GM23248 (cell line): ENCODE measurements around the gene GATAD2A. TPM values are rescaled to one million over a fixed set of nuclear protein-coding genes. Genes with fewer than 3 reads are reported as not detected.

Experiments used
- DNase-seq: peaks from one replicate; pipeline ENCODE4 v3.0.0-alpha.2; 2015
- H2AFZ ChIP-seq: fragments of 200-600 bp; sonication (generic); 2 replicates; pipeline ENCODE4 v1.6.1; 2016; ENCODE audit warnings: antibody characterized with exemption
- H3F3A ChIP-seq: fragments of 200-600 bp; sonication (generic); 2 replicates; pipeline ENCODE4 v1.6.1; 2016; ENCODE audit warnings: mild to moderate bottlenecking, antibody characterized with exemption, mixed run types; ENCODE audit not compliant: insufficient read depth
- H3K27ac ChIP-seq: fragments of 200-600 bp; sonication (generic); 2 replicates; pipeline ENCODE4 v1.5.1; 2016; ENCODE audit warnings: mild to moderate bottlenecking
- H3K27me3 ChIP-seq: fragments of 200-600 bp; sonication (generic); replicated peaks from 2 replicates; pipeline ENCODE4 v1.6.1; 2016; ENCODE audit warnings: mild to moderate bottlenecking; ENCODE audit not compliant: insufficient read depth
- H3K36me3 ChIP-seq: fragments of 200-600 bp; sonication (generic); 2 replicates; pipeline ENCODE4 v1.6.1; 2016; ENCODE audit warnings: low read depth, mild to moderate bottlenecking
- H3K4me1 ChIP-seq: fragments of 200-600 bp; sonication (generic); 2 replicates; pipeline ENCODE4 v1.6.1; 2016; ENCODE audit warnings: mild to moderate bottlenecking; ENCODE audit not compliant: insufficient read depth
- H3K4me2 ChIP-seq: fragments of 200-600 bp; sonication (generic); one replicate; pipeline ENCODE4 v1.6.1; 2016; ENCODE audit warnings: mild to moderate bottlenecking; ENCODE audit not compliant: unreplicated experiment
- H3K4me3 ChIP-seq: fragments of 200-600 bp; sonication (generic); 2 replicates; pipeline ENCODE4 v1.5.1; 2016; ENCODE audit warnings: mild to moderate bottlenecking
- H3K79me2 ChIP-seq: fragments of 200-600 bp; sonication (generic); 2 replicates; pipeline ENCODE4 v1.6.1; 2016; ENCODE audit warnings: mild to moderate bottlenecking; ENCODE audit not compliant: insufficient read depth
- H3K9ac ChIP-seq: fragments of 200-600 bp; sonication (generic); 2 replicates; pipeline ENCODE4 v1.6.1; 2016; ENCODE audit warnings: mild to moderate bottlenecking
- H3K9me2 ChIP-seq: fragments of 200-600 bp; sonication (generic); 2 replicates; pipeline ENCODE4 v1.6.1; 2016; ENCODE audit warnings: mixed run types, mild to moderate bottlenecking, moderate library complexity; ENCODE audit not compliant: insufficient read depth
- H3K9me3 ChIP-seq: fragments of 200-600 bp; sonication (generic); one replicate; pipeline ENCODE4 v1.6.1; 2017; ENCODE audit warnings: low read depth
- H4K20me1 ChIP-seq: fragments of 200-600 bp; sonication (generic); 2 replicates; pipeline ENCODE4 v1.6.0; 2016; ENCODE audit not compliant: insufficient read depth
- EZH2 ChIP-seq: fragments of 200-600 bp; sonication (generic); IDR thresholded peaks from 2 replicates; pipeline ENCODE4 v1.6.1; 2018; ENCODE audit warnings: antibody characterized with exemption, mild to moderate bottlenecking; ENCODE audit not compliant: insufficient read depth, poor library complexity, severe bottlenecking
- EZH2phosphoT487 ChIP-seq: fragments of 200-600 bp; sonication (generic); IDR thresholded peaks from 2 replicates; pipeline ENCODE4 v1.6.1; 2018; ENCODE audit warnings: antibody characterized with exemption, moderate library complexity, mild to moderate bottlenecking, low read depth; ENCODE audit not compliant: insufficient read depth
- WGBS, 2 experiments: methylation state at CpG; one replicate each; pipeline ENCODE4 v1.1.6; 2015 to 2017; ENCODE audit warnings: low lambda C conversion rate in 2 of 2, low coverage in 1 of 2; ENCODE audit errors: missing lambda C conversion rate in 2 of 2; 5-methylcytosine and 5-hydroxymethylcytosine counted together
- in situ Hi-C: fragments of 300-500 bp; cut with MboI; formaldehyde crosslinking; loops from 2 replicates; pipeline ENCODE4 v1.15.0; 2020
- polyA plus RNA-seq: library from polyadenylated mRNA; unstranded; fragments of >200 nt; fragmentation: Nextera tagmentation; extraction: Ambion mirVana; gene quantifications from 2 replicates; pipeline ENCODE4 v1.2.1, GENCODE V29; 2016
- total RNA-seq: library from RNA; depleted of rRNA; stranded (reverse); fragments of >200 nt; shearing (Covaris generic); gene quantifications from 2 replicates; pipeline ENCODE4 v1.2.3, GENCODE V29; 2014

Gene GATAD2A
- total and polyA plus RNA-seq, 2 experiments from 2014 or later: 15.4 to 52.1 TPM

DNA sequence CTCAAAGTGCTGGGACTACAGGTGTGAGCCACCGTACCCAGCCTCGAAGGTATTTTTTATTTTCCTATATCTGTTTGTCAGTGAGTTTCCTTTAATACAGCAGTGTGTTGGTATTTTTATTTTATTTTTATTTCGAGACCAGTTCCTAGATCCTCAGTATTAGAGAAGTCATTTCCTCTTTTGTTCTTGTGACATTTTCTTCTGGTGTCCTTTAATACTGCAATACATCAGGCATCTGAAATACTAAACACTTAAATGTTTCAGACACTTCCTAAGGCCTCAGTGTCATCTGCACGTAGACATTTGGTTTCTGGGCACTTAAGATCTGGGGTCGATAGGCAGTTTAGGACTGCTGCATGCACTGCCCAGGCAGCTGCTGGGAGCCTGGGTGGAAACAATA lies 22.5 kb downstream of the GATAD2A start:
- Histone ChIP-seq H4K20me1 (0 out of 2 replicates have a peak, but pooled peaks cover 4% of the 10 kb centered on the region), H3F3A (no peaks in the 10 kb centered on the region), H2AFZ (no peak overlapping the region), H3K4me2 (no peak overlapping the region), H3K27me3 (no peaks in the 10 kb centered on the region), H3K9me2 (no peaks in the 10 kb centered on the region), H3K9ac (no peak overlapping the region), H3K79me2 (peaks cover 100% of the 10 kb centered on the region), H3K36me3 (no peaks in the 10 kb centered on the region), H3K4me3 (no peak overlapping the region), H3K4me1 (no peaks in the 10 kb centered on the region), H3K9me3 (no peaks in the 10 kb centered on the region), H3K27ac (no peak overlapping the region)
- 78 to 80% methylated on average over 5 of the region's 5 CpGs for WGBS, 2 experiments
- in situ Hi-C loops: no loop called here
- no peak for TF ChIP-seq EZH2
- no peak for TF ChIP-seq EZH2phosphoT487
- DNase-seq: no peak

DNA sequence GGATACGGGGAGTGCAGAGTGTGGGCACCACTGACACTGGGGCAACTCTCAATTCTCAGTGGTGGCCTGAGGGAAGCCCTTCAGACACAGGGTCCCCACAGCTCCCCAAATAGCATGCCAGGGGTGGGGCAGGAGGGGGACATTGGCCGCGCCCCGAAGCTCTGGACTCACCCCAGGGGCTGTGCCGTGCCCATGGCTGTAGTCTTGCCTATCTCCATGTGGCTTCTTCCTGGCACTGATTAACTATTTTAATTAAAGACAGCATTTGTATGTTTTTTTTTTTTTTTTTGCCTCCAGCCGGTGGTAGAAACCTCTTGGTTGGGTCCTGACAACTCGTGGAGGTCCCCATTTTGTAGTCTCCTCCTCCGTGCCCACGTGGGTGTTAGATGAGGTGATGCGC lies 23.3 kb downstream of the GATAD2A start:
- H4K20me1 ChIP-seq: 0 out of 2 replicates have a peak, but pooled peaks cover 8% of the 10 kb centered on the region
- peaks cover under 1% of the 10 kb centered on the region; the same call in 1 of the 2 replicates for H3F3A ChIP-seq
- DNase-seq: no peak
- peaks cover 1% of the 10 kb centered on the region for H3K4me1 ChIP-seq
- peaks cover 100% of the 10 kb centered on the region for H3K79me2 ChIP-seq
- 49 to 54% methylated on average over 10 of the region's 10 CpGs for WGBS, 2 experiments
- no peak overlapping the region for H3K4me2 ChIP-seq
- no peaks in the 10 kb centered on the region for H3K36me3 ChIP-seq
- H3K27me3 ChIP-seq: no peaks in the 10 kb centered on the region
- no peaks in the 10 kb centered on the region for H3K9me3 ChIP-seq
- in situ Hi-C loops: no loop called here
- no peak for TF ChIP-seq EZH2
- no peak for TF ChIP-seq EZH2phosphoT487
- H3K9ac ChIP-seq: no peak overlapping the region
- H3K4me3 ChIP-seq: no peak overlapping the region
- H2AFZ ChIP-seq: no peak overlapping the region
- H3K9me2 ChIP-seq: no peaks in the 10 kb centered on the region
- H3K27ac ChIP-seq: no peak overlapping the region

DNA sequence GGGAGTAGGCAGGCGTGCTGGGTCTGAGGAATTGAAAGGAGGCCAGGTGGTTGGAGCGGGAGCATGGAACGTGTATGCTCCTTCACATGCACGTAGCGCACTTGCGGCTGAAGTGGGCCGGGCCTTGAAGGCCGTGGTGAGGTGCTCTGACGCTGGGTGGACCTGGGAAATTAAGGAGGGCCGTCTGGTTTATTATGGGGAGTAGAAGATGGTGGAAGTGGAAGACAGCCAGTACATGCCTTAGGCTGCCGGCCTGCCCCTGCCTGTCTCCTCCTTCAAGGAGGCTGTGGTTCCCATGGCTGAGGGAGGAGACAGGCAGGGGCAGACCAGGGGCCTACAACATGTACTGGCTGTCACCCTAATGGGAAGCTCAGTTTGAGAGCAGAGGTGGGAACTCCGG lies 23.9 kb downstream of the GATAD2A start:
- DNase-seq: no peak
- Histone ChIP-seq H3K79me2 (peaks cover 100% of the 10 kb centered on the region), H3K27me3 (no peaks in the 10 kb centered on the region), H3F3A (peaks cover 6% of the 10 kb centered on the region; the same call in 1 of the 2 replicates), H3K9ac (no peak overlapping the region), H3K36me3 (no peaks in the 10 kb centered on the region), H3K4me3 (no peak overlapping the region), H4K20me1 (0 out of 2 replicates have a peak, but pooled peaks cover 8% of the 10 kb centered on the region), H3K9me3 (no peaks in the 10 kb centered on the region), H3K4me2 (no peak overlapping the region), H3K4me1 (peaks cover 7% of the 10 kb centered on the region), H3K27ac (no peak overlapping the region), H2AFZ (no peak overlapping the region), H3K9me2 (no peaks in the 10 kb centered on the region)
- in situ Hi-C loops: no loop called here
- TF ChIP-seq EZH2 (no peak), EZH2phosphoT487 (no peak)
- 83% methylated on average over 12 of the region's 12 CpGs for WGBS, 2 experiments

DNA sequence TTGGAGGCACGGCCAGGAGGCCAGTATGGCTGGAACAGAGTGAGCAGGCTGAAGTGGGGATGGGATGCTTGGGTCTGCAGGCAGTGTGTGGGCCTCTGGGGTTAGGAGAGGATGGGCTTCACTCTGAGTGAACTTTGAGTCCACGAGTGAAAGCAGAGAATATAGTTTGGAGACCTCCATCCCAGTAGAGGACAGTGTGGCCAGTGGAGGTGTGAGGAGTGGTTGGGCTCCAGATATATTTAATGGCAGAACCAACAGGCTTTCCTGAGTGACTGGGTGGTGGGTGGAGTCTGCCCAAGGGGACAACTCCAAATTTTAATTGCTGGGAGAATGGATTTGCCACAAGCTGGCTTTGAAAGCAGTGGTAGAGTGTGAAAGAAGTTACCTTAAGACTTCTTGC lies 27.3 kb downstream of the GATAD2A start:
- H3K9me3 ChIP-seq: no peaks in the 10 kb centered on the region
- no peak overlapping the region for H3K4me3 ChIP-seq
- no peaks in the 10 kb centered on the region for H3K36me3 ChIP-seq
- peaks cover 15% of the 10 kb centered on the region for H3K4me1 ChIP-seq
- 97 to 100% methylated on average over 2 of the region's 2 CpGs for WGBS, 2 experiments
- in situ Hi-C loops: no loop called here
- DNase-seq: no peak
- H3K27me3 ChIP-seq: no peaks in the 10 kb centered on the region
- no peaks in the 10 kb centered on the region for H3K9me2 ChIP-seq
- H3K4me2 ChIP-seq: no peak overlapping the region
- peaks cover 100% of the 10 kb centered on the region for H3K79me2 ChIP-seq
- H3F3A ChIP-seq: peaks cover 7% of the 10 kb centered on the region; the same call in 1 of the 2 replicates
- H4K20me1 ChIP-seq: peaks cover 17% of the 10 kb centered on the region; the same call in 1 of the 2 replicates
- H3K27ac ChIP-seq: no peak overlapping the region
- H3K9ac ChIP-seq: no peak overlapping the region
- no peak overlapping the region for H2AFZ ChIP-seq
- TF ChIP-seq EZH2: no peak
- no peak for TF ChIP-seq EZH2phosphoT487
